Left colon (tissue), 2 donors: ENCODE measurements around the gene PPM1L. TPM values are rescaled to one million over a fixed set of nuclear protein-coding genes. Genes with fewer than 3 reads are reported as not detected.
"Not testable (repeated sequence)": the region's sequence is repeated elsewhere in the genome, so short reads cannot be mapped to it uniquely, and the experiment has no call there.

Experiments used
- ATAC-seq: fragments of 200-7000 bp; cut with Tn5 transposase; one replicate; pipeline ENCODE4 v1.9.1; 2020; ENCODE audit warnings: mild to moderate bottlenecking, moderate library complexity
- DNase-seq, 2 donors: peaks; one replicate each; pipeline ENCODE4 v3.0.0-alpha.2; 2020
- intact Hi-C, 2 donors: fragments of 100-400 bp; cut with DNase I in 1 of 2; cut with micrococcal nuclease in 1 of 2; formaldehyde crosslinking; loops; one replicate each; pipeline versions ENCODE4 v1.11.2 to v1.14.0; 2022; cut with DNase I, micrococcal nuclease
- long read RNA-seq: library from polyadenylated mRNA; unstranded; transcript quantifications from one replicate; pipeline ENCODE4 v2.0.0, GENCODE V29; 2021
- total RNA-seq, 2 donors: library from RNA; stranded (reverse); fragmentation: NEBNext Ultra II Directional; extraction: Animal tissue kit (Norgen Biotek cat#: 25700); gene quantifications; one replicate each; pipeline ENCODE4 v1.2.1, GENCODE V29; 2021
- donor health status: DM: no; HTN: no; CAD: no.
- donor health status: DM: yes; HTN: yes; CAD: no.

The PPM1L gene
- 10 to 100 TPM; 16.9 to 20.4 TPM for total RNA-seq
- long read RNA-seq, partial matches to known transcripts, result 0 of 4 reads
- long read RNA-seq, other reads (novel, unspliced or antisense), result 4 of 4 reads

DNA sequence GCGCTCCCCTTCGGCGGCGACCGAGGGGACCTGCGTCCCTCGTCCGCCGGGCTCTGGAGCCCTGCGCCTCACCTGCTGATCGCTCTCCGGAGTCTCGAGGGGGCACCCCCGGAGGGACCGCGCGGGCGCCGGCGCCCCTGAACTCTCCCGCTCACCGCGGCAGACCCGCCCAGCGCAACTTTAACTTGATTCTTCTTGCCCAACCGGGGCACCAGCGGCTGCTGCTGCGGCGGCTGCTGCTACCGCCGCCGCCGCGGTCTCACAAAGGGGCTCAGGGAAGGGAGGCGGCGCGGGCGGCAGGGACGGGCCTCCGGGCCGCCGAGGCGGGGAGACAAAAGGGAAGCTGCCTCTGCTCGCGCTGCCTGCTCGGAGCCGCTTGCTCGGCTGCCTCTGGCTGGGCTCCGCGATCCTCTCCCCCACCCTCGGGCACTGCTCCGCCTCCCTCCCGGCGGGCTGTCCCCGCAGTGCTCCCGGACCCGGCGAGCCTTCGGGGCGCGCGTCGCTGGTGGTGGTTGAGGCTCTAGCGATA lies at the start of gene PPM1L:
PPM1L (plus strand) TSS at position 456 of the 529 bp plus-strand sequence.
- intact Hi-C loops, result no loop called here
- ATAC-seq (peak; percentile 48), DNase-seq (peak; percentile 36 to 73)

DNA sequence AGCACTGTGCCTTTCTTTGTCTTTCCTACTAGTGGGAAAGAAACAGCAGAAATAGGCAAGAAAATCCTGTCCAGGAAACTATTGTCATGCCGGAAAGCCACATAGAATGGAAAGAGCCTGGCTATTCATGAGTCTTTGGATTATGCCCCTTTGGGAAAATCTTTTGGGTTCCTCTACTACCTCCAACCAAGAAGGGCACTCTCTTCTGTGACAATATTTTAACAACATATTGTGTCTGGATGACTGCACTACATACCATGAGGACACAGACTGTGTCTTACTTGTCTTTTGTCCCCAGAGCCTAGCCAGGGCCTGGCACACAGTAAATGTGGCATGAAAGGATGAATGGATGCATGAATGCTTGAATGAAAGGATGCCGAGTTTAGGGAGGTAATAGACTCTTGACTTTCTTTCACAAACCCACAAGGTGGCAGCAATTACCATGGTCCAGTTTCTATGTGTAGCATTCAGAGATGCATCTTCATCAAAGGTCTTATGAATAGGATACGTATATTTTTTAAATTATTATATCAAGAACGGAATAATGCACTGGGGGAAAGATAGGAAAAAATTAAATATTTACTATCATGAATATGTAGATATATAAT lies 48.7 kb upstream of the PPM1L start:
- DNase-seq, result peak in 1 of 2 donors; percentile 6
- ATAC-seq, result peak; percentile 75
- intact Hi-C loops, result loop anchor here in 1 of 2 donors (2.0 to 10.0 kb wide), 2 partner anchors 236 to 718 kb away; no protein-coding TSS in a partner anchor

DNA sequence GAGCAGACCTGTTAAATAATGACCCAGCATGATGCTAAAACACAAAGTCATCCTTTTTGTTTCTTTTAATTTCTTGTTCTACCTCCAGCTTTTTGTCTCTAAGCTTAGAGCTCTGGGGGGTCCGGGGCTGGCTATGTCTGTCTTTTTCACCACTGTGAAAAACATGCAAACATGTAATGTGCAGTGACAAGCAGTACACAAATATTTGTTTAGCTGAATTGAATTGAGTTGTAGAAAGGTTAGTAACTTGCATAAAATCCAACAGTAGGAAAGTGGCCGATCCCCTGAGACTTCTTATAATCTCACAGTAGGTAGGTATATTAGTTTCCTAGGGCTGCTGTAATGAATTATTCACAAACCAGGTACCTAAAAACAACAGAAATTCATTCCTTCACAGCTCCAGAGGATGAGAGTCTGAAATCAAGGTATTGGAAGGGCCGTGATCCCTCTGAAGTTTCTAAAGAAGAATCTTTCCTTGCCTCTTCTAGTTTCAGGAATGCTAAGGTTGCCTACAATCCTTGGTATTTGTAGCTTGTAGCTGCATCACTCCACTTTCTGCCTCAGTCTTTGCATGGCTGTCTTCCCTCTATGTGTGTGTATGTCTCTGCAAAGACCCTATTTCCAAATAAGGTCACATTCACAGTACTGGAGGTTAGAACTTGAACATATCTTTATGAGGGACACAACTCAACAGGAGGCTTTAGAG lies 46.4 kb upstream of the PPM1L start:
- intact Hi-C loops, result loop anchor here in 1 of 2 donors (10.0 kb wide), 1 partner anchor 715 kb away; no protein-coding TSS in a partner anchor
- DNase-seq (no peak), ATAC-seq (no peak)

DNA sequence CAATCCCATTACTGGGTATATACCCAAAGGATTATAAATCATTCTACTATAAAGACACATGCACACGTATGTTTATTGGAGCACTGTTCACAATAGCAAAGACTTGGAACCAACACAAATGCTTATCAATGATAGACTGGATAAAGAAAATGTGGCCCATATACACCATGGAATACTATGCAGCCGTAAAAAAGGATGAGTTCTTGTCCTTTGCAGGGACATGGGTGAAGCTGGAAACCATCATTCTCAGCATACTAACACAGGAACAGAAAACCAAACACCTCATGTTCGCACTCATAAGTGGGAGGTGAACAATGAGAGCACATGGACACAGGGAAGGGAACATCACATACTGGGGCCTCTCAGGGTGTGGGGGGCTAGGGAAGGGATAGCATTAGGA lies 42.9 kb upstream of the PPM1L start:
- intact Hi-C loops, DNase-seq, ATAC-seq: not testable (repeated sequence)

DNA sequence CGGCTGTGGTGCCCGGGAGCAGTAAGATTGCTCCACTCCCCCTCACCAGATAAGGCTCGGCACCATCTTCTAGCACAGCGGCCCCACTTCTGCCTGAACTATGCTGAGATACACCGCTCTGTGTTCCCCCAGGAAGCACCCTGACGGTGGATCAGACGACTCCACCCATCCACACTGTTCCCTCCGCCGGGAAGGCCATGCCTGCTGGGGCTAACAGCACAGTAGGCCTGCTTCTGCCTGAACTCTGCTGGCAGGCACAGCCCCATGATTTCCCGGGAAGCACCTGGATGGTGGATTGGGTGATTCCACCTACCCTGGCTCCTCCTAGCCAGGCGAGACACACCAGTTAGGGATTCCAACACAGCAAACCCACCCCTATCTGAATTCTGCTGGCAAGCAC lies 36.3 kb upstream of the PPM1L start:
- no peak for ATAC-seq
- intact Hi-C loops, result no loop called here
- no peak for DNase-seq

DNA sequence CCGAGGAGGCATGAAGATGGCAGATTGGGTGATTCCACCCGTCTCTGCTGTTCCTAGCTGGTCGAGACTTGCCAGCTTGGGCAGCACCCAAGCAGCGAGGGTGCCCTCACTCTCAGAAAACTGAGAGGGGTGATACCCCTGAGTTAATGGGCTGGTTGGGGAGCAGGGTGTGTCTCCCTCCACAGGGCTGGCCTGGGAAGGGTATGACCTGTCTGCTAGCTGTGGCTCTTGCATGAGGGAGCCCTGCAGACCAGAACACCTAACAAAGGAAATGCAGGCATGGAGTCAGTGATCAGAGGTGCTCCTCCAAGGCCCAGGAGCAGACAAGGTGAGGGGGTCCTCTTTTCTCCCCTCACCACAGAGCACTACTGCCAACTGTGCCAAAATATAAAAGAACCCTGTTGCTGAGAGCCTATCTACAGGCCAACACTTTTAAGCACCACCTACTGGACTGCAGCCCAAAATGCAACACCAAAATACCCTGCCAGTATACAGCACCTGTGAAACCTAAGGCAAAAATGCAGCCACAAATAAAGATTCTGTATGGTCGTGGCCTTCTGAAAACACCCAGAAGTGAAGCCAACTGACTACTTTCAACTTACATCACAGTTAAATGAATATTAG lies 35.8 kb upstream of the PPM1L start:
- DNase-seq (no peak), ATAC-seq (peak; percentile 53)
- intact Hi-C loops, result no loop called here

DNA sequence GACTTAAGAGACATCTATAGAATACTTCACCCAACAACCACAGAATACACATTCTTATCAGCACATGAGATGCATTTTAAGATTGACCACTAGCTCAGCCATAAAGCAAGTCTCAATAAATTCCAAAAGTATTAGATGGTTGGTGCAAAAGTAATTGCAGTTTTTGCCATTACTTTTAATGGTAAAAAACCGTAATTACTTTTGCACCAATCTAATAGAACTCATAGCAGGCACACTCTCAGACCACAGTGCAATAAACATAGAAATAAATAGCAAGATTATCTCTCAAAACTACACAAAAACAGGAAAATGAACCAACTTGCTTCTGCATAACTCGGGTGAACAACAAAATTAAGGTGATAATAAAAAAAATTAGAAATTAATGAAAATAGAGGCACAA lies 33.7 kb upstream of the PPM1L start:
- DNase-seq, result no peak
- no peak for ATAC-seq

DNA sequence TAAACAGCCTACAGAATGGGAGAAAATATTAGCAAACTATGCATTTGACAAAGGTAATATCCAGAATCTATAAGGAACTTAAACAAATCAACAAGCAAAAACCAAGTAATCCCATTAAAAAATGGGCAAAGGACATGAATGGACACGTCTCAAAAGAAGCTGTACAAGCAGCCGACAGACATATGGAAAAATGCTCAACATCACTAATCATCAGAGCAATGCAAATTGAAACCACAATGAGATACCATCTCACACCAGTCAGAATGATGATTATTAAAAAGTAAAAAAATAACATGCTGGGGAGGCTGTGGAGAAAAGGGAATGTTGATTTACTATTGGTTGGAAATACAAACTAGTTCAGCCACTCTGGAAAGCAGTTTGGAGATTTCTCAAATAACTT lies 30.7 kb upstream of the PPM1L start:
- no peak for DNase-seq
- no peak for ATAC-seq
- intact Hi-C loops, result no loop called here

More for the DNA sequence above, 33.7 kb upstream of the PPM1L start:
- intact Hi-C loops, result no loop called here

DNA sequence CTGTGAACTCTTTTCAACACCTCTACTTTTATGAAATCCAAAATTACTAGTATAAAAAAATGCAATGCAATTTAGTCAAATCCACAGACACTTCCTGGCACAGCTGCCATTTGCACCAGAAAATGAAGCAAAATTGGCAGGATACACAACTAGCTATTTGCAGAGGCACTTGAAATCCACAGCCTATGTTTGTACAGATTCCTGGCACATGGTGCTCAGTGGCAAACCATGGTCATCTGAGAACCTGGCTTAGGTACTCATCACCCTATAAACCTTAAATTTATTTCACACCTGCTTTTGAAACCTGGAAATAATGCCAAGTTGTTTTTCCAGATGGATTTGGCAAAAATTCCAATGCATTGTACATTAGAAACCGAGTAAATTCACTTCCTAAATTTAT lies 20.2 kb upstream of the PPM1L start:
- no peak for ATAC-seq

DNA sequence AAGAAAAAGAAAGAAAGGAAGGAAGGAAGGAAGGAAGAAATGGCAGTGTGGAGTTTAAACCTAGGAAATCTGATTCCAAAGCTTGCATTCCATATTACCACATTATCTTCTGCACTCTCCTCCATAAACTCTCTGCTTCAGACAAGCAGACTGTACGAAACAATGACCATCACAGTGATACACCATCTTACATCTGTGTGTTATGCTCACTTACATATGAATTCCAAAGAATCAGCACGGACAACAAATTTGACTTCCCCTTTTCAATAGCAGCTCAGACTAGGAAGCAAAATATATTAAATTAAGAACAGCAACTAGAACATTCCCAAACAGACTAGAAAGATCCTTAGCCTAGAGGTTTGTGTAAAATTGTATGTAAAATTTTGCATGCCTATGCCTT lies 18.0 kb upstream of the PPM1L start:
- intact Hi-C loops, result no loop called here
- DNase-seq (no peak), ATAC-seq (no peak)

More for the DNA sequence above, 20.2 kb upstream of the PPM1L start:
- DNase-seq, result no peak
- intact Hi-C loops, result no loop called here

DNA sequence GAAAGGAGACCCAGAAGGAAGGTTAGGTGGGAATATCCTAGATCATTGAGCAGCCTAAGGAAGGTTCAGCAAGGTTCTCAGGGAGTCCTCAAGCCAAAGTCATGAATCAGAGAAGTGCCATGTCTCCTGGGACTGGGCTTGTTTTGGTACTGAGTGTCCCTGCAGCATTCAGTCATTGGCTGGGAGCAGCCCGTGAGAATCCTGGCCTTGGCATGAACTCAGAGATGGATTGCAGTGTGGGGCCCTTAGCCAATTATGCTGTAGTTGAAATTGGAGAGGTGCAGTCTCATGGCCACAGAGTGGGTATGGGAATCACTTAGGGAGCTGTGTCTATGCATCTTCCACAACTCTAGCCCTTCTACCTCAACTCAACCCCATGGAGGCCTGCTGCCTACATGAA lies 17.0 kb upstream of the PPM1L start:
- ATAC-seq, result no peak

DNA sequence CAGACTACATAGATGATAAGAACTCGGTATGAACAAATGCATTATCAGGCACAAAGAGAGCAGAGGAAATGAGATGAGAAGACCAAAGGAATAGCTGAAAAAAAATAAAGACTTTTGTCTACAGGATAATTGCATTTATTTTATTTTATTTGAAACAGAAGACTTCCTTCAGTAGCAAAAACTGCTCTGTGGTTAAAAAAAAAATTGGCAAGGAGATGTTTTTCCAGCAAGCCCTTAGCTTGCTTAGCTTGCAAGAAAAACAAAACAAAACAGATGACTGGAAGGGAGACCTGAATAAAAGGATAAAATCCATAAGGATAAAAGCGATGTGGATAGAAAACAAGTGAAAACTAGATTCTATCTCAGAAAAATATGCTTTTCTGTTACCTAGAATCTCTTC lies 9.1 kb upstream of the PPM1L start:
- intact Hi-C loops, result no loop called here
- ATAC-seq, result no peak

More for the DNA sequence above, 17.0 kb upstream of the PPM1L start:
- intact Hi-C loops, result no loop called here
- no peak for DNase-seq

DNA sequence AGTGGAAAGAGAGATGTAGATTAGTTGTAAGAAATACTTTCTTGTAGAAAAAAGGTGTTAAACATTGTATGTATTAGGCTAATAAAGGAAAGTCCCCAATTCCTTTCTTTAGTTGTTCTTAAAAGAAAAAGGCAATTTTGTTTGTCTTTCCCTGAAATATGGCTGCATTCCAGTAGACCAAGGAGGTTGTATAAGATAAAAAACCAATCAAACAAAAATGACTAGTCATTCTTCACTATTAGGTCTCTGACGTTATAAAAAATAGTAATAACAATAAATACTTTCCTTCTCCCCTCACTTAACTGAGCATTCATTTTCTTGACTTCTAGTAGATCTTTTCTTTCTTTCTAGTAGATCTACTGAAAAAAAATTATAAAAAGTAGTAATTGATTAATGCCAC lies 8.6 kb upstream of the PPM1L start:
- no peak for ATAC-seq
- intact Hi-C loops, result no loop called here
- no peak for DNase-seq

More for the DNA sequence above, 9.1 kb upstream of the PPM1L start:
- no peak for DNase-seq

DNA sequence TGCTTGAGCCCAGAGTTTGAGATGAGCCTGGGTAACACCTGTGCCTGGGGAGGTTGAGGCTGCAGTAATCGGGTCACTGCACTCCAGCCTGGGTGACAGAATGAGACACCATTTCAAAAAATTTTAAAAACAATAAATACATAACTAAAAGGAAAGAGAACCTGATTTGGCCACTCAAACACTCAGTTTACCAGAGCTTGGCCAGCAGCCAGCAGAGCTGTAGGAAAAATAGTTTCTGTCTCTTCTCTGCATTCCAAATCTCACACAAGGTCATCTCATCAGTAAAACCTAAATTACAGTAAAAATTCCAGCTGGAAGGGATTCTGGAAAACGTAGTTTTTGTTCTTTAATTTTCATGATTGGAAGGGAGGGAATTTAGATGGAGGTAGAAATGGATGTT lies 7.8 kb upstream of the PPM1L start:
- intact Hi-C loops, result no loop called here
- DNase-seq, result no peak
- ATAC-seq, result no peak

DNA sequence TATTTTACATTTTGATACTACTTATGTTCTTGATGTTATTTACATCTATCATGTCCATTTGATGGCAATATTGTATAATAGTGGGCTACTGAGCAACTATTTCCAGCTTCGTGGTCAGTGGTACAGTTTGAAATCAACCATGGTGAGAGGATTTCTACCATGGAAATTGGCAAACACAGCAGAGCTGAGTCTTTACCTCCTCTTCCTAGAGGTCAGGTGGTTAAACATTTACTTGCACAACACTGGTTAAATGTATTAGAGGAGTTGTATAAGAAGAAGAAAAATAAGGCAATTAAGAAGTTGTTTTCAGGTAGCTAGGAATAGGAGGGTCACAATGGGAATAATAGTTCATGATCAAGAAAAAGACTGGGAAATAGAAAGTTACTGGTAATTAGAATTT lies 7.2 kb upstream of the PPM1L start:
- no peak for DNase-seq
- ATAC-seq, result no peak
- intact Hi-C loops, result no loop called here

DNA sequence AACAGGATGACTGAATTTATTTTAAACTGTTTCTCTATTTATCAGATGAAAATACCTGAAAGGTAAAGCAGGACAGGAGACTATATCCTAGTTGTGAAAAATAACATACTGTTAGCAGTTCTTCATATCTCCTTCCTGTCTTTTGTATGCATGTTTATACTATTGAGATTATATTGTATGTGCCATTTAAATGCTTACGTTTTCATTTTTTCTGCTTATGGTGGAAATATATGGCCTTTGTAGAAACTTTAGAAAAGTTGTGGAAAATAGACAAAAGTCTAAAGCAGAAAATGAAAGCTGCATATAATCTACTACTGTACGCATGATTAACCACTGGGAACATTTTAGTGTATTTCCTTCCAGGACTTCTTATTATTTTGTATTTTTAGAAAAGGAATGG lies 2.1 kb upstream of the PPM1L start:
- intact Hi-C loops, result no loop called here
- ATAC-seq, result no peak

DNA sequence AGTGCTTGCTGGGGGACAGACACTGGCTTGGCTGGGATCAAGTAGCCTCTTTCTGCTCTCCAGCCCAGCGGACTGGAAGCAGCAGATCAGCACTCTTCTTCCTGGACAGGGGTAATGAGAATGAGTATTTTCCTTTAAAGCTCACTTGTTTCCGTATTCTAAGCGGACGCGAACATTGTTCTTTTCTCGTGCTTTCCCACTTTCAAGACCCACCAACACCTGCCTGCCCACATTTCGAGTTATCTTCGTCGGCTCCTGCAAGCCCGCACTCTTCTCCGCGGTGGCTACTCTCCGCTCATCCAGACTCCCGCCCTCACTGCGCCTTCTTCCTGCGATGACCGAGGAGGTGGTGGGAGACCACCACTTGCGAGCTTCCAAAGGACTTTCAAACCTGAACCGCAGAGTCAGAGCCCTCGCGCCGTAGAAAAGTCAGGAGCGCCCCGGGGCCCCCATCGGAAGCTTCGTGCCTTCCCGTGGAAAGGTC lies 1.6 kb upstream of the PPM1L start:
- ATAC-seq, result peak; percentile 44
- intact Hi-C loops, result no loop called here
- DNase-seq, result peak; percentile 31 to 45

More for the DNA sequence above, 2.1 kb upstream of the PPM1L start:
- no peak for DNase-seq

DNA sequence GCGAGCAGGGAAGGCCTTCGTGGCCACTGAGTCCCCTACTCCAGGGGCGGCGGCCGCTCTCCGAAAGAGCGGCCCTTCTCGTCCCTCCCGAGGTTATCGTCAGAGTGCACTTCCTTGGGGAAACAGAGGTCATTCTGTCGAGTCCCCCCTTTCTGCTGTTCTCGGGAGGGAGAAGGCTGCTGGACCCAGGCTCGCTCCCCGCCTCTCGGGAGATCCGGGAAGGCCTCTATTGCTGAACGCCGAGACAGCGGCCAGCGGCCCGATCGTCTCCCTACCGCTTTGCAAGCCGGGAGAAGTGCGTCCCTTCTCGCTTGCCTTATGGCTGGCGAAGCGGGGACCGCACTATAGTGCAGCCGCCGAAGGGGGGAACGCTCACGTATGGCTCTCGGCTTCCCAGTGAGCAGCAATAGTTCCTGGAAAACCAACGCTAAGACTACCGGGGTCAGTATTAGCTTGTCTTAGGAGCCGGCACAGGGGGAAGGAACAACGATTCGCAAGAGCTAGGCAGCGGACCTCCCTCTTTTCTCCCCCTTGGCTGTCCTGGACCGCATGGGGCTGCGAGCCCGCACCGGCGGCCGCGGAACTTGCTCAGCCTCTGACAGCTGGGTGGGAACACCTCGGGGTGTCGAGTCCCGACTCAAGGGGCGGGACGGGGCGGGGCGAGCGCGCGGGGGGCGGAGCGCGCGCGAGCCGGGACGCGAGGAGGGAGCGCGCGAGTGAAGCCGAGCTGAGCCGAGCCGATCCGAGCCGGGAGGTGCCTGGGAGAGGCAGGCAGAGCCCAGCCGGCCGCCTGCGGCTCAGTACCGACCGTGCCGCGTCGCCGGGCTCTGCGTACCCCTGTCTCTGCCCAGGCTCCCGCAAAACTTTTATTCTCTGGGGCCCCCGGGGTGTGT lies 930 bp upstream of the PPM1L start:
- intact Hi-C loops, result no loop called here
- ATAC-seq (peak; percentile 89), DNase-seq (peak; percentile 93 to 96)
